IMR-90 (cell line): ENCODE measurements around the gene COPA. TPM values are rescaled to one million over a fixed set of nuclear protein-coding genes. Genes with fewer than 3 reads are reported as not detected.

Source experiments
- ATAC-seq: fragments of 200-7000 bp; cut with Tn5 transposase; 2 replicates; pipeline ENCODE4 v1.9.1; 2020; ENCODE audit warnings: low read depth, mild to moderate bottlenecking, moderate library complexity
- BruUV-seq: library from RNA; stranded (reverse); fragments of 400-500 nt; replicated peaks from 2 replicates; lab custom pipeline; 2021; lab: Mats Ljungman, UMichigan
- CTCF ChIA-PET: fragments of 300-600 bp; formaldehyde crosslinking; extraction: SDS; loops from one replicate; lab custom pipeline; 2021; ENCODE audit warnings: antibody characterized with exemption; lab: Yijun Ruan, JAX
- POLR2A ChIA-PET: fragments of 300-600 bp; sonication (Branson Sonifier 250); formaldehyde crosslinking; loops from one replicate; lab custom pipeline; 2022; ENCODE audit warnings: antibody characterized with exemption; ENCODE audit not compliant: unreplicated experiment; lab: Charles Lee
- DNase-seq: peaks from one replicate; pipeline ENCODE4 v3.0.0; 2013
- H2AFZ ChIP-seq: replicated peaks from 2 replicates; pipeline ENCODE3; 2013; ENCODE audit warnings: low read length, mild to moderate bottlenecking; ENCODE audit not compliant: poor library complexity
- H2AK5ac ChIP-seq: 2 replicates; pipeline ENCODE4 v1.6.1; 2013; ENCODE audit warnings: low read depth, low read length, inconsistent platforms
- H2AK9ac ChIP-seq: replicated peaks from 2 replicates; pipeline ENCODE3; 2013; ENCODE audit warnings: mild to moderate bottlenecking, low read depth, low read length, moderate library complexity; ENCODE audit not compliant: poor library complexity
- H2BK120ac ChIP-seq: 2 replicates; pipeline ENCODE4 v1.6.1; 2013; ENCODE audit warnings: low read depth, low read length, inconsistent platforms
- H2BK15ac ChIP-seq: 3 replicates; pipeline ENCODE4 v1.6.1; 2013; ENCODE audit warnings: low read depth, low read length, inconsistent platforms
- H2BK20ac ChIP-seq: 2 replicates; pipeline ENCODE4 v1.6.1; 2013; ENCODE audit warnings: low read depth, mild to moderate bottlenecking, inconsistent platforms, low read length, moderate library complexity
- H2BK5ac ChIP-seq: 2 replicates; pipeline ENCODE4 v1.6.1; 2013; ENCODE audit warnings: mild to moderate bottlenecking, low read depth, low read length, inconsistent platforms; ENCODE audit not compliant: poor library complexity, severe bottlenecking
- H3K14ac ChIP-seq: replicated peaks from 2 replicates; pipeline ENCODE4 v1.6.1; 2013; ENCODE audit warnings: low read depth, low read length, inconsistent platforms
- H3K18ac ChIP-seq: 2 replicates; pipeline ENCODE4 v1.6.1; 2013; ENCODE audit warnings: low read depth, low read length, control low read depth
- H3K23ac ChIP-seq: 2 replicates; pipeline ENCODE4 v1.6.1; 2013; ENCODE audit warnings: low read depth, low read length, inconsistent platforms
- H3K27ac ChIP-seq: 2 replicates; pipeline ENCODE4 v1.5.1; 2013; ENCODE audit warnings: mild to moderate bottlenecking, control low read depth, low read length; ENCODE audit not compliant: insufficient read depth
- H3K27me3 ChIP-seq: 2 replicates; pipeline ENCODE4 v1.6.1; 2013; ENCODE audit warnings: low read length; ENCODE audit not compliant: control insufficient read depth, insufficient read depth
- H3K36me3 ChIP-seq: 2 replicates; pipeline ENCODE4 v1.6.1; 2013; ENCODE audit warnings: low read length, mixed read lengths; ENCODE audit not compliant: control insufficient read depth, insufficient read depth
- H3K4ac ChIP-seq: 2 replicates; pipeline ENCODE4 v1.6.1; 2013; ENCODE audit warnings: low read depth, low read length, inconsistent platforms
- H3K4me1 ChIP-seq: 2 replicates; pipeline ENCODE4 v1.6.1; 2013; ENCODE audit warnings: low read length, mixed read lengths; ENCODE audit not compliant: control insufficient read depth, insufficient read depth
- H3K4me2 ChIP-seq: 2 replicates; pipeline ENCODE4 v1.6.1; 2013; ENCODE audit warnings: low read depth, mild to moderate bottlenecking, control low read depth, low read length, moderate library complexity
- H3K4me3 ChIP-seq: 2 replicates; pipeline ENCODE4 v1.5.1; 2013; ENCODE audit warnings: low read depth, mild to moderate bottlenecking, control low read depth, low read length, moderate library complexity; ENCODE audit not compliant: insufficient read depth
- H3K56ac ChIP-seq: 2 replicates; pipeline ENCODE4 v1.6.1; 2013; ENCODE audit warnings: low read length, inconsistent platforms; ENCODE audit not compliant: insufficient read depth; ENCODE audit errors: extremely low read depth
- H3K79me1 ChIP-seq, 2 experiments: 2 replicates each; pipeline ENCODE4 v1.6.1; 2013; ENCODE audit warnings: low read length in 2 of 2, inconsistent platforms in 1 of 2, low read depth in 1 of 2
- H3K9ac ChIP-seq: 2 replicates; pipeline ENCODE4 v1.6.1; 2013; ENCODE audit warnings: low read depth, low read length, control low read depth
- H3K9me1 ChIP-seq: 2 replicates; pipeline ENCODE4 v1.6.1; 2013; ENCODE audit warnings: low read length, inconsistent platforms; ENCODE audit not compliant: insufficient read depth
- H3K9me3 ChIP-seq: 2 replicates; pipeline ENCODE4 v1.6.1; 2013; ENCODE audit warnings: low read length; ENCODE audit not compliant: control insufficient read depth, insufficient read depth
- H4K20me1 ChIP-seq: 2 replicates; pipeline ENCODE4 v1.6.1; 2013; ENCODE audit warnings: low read length, inconsistent platforms; ENCODE audit not compliant: insufficient read depth
- H4K5ac ChIP-seq: 2 replicates; pipeline ENCODE4 v1.6.1; 2013; ENCODE audit warnings: mild to moderate bottlenecking, low read depth, low read length, control low read depth
- H4K8ac ChIP-seq, 2 experiments: 2 replicates each; pipeline ENCODE4 v1.6.1; 2013; ENCODE audit warnings: low read depth in 2 of 2, low read length in 2 of 2, control low read depth in 1 of 2, inconsistent platforms in 1 of 2
- H4K91ac ChIP-seq: 2 replicates; pipeline ENCODE4 v1.6.1; 2013; ENCODE audit warnings: low read depth, low read length, inconsistent platforms; ENCODE audit not compliant: insufficient read depth
- BHLHE40 ChIP-seq: fragments of 150-350 bp; IDR thresholded peaks from 2 replicates; pipeline ENCODE4 v1.6.1; 2016; ENCODE audit warnings: mild to moderate bottlenecking, low read depth, low read length
- CEBPB ChIP-seq: IDR thresholded peaks from 2 replicates; pipeline ENCODE4 v1.6.1; 2012; ENCODE audit warnings: low read depth, low read length, improper control_type of control experiment
- CHD1 ChIP-seq: IDR thresholded peaks from 2 replicates; pipeline ENCODE4 v1.6.1; 2012; ENCODE audit warnings: low read depth, low read length, improper control_type of control experiment
- CTCF ChIP-seq: conservative IDR thresholded peaks from 2 replicates; pipeline ENCODE4 v1.5.1; 2012; ENCODE audit warnings: mild to moderate bottlenecking, low read depth, low read length, improper control_type of control experiment
- ELK1 ChIP-seq: fragments of 150-350 bp; IDR thresholded peaks from 2 replicates; pipeline ENCODE4 v1.6.1; 2016; ENCODE audit warnings: low read depth, mild to moderate bottlenecking, low read length, moderate library complexity, borderline replicate concordance
- FOS ChIP-seq: fragments of 150-350 bp; IDR thresholded peaks from 2 replicates; pipeline ENCODE4 v1.6.1; 2016; ENCODE audit warnings: low read depth, low read length
- MAZ ChIP-seq: IDR thresholded peaks from 2 replicates; pipeline ENCODE4 v1.6.1; 2012; ENCODE audit warnings: low read depth, mild to moderate bottlenecking, low read length, improper control_type of control experiment, moderate library complexity, borderline replicate concordance
- MXI1 ChIP-seq: IDR thresholded peaks from 2 replicates; pipeline ENCODE4 v1.6.1; 2012; ENCODE audit warnings: low read depth, mild to moderate bottlenecking, low read length, moderate library complexity, borderline replicate concordance
- NFE2L2 ChIP-seq: fragments of 150-350 bp; IDR thresholded peaks from 2 replicates; pipeline ENCODE4 v1.6.1; 2016; ENCODE audit warnings: low read depth, mild to moderate bottlenecking, low read length
- RAD21 ChIP-seq: IDR thresholded peaks from 2 replicates; pipeline ENCODE4 v1.6.1; 2012; ENCODE audit warnings: low read length, improper control_type of control experiment
- RCOR1 ChIP-seq: IDR thresholded peaks from 2 replicates; pipeline ENCODE4 v1.6.1; 2012; ENCODE audit warnings: mild to moderate bottlenecking, low read length, improper control_type of control experiment; ENCODE audit not compliant: insufficient replicate concordance
- RFX5 ChIP-seq: IDR thresholded peaks from 2 replicates; pipeline ENCODE4 v1.8.0; 2012; ENCODE audit warnings: low read depth, mild to moderate bottlenecking, low read length, moderate library complexity
- SMC3 ChIP-seq: fragments of 150-350 bp; IDR thresholded peaks from 2 replicates; pipeline ENCODE4 v1.6.1; 2016; ENCODE audit warnings: low read depth, mild to moderate bottlenecking, antibody characterized with exemption, low read length, moderate library complexity
- USF2 ChIP-seq: fragments of 150-350 bp; IDR thresholded peaks from 2 replicates; pipeline ENCODE4 v1.6.1; 2017; ENCODE audit warnings: mild to moderate bottlenecking, antibody characterized with exemption, low read length, low read depth
- WGBS, 2 experiments: methylation state at CpG; one replicate each; pipeline versions ENCODE4 v1.1.5 to v1.1.7; 2013; ENCODE audit warnings: missing lambda C conversion rate in 2 of 2; ENCODE audit not compliant: insufficient read length in 1 of 2; ENCODE audit errors: extremely low coverage in 2 of 2; 5-methylcytosine and 5-hydroxymethylcytosine counted together
- dilution Hi-C: fragments of 300-500 bp; cut with HindIII; formaldehyde crosslinking; loops from one replicate; pipeline ENCODE4 v1.14.3; 2018; ENCODE audit warnings: low sequenced_read_pairs; ENCODE audit not compliant: unreplicated experiment
- in situ Hi-C: fragments of 300-500 bp; cut with MboI; formaldehyde crosslinking; loops from 3 replicates; pipeline ENCODE4 v1.14.3; 2019; ENCODE audit warnings: low sequenced_read_pairs, inconsistent platforms, mixed read lengths
- intact Hi-C: fragments of 100-400 bp; cut with micrococcal nuclease; formaldehyde crosslinking; loops from 2 replicates; pipeline ENCODE4 v1.10.0; 2022
- polyA plus RNA-seq, 3 experiments: library from polyadenylated mRNA; depleted of rRNA; stranded (reverse); fragments of >200 nt; gene quantifications; 2 replicates each; pipeline ENCODE4 v1.2.3, GENCODE V29; 2012; ENCODE audit warnings: low replicate concordance in 1 of 3
- total RNA-seq: library from RNA; depleted of rRNA; stranded (reverse); fragments of >200 nt; gene quantifications from 2 replicates; pipeline ENCODE4 v1.2.3, GENCODE V29; 2012

COPA gene
- total and polyA plus RNA-seq, 2 of the 4 experiments (the other 2 are of a cell fraction), result 204 to 436 TPM

- Histone ChIP-seq H2AFZ (no peak overlapping the region), H3K27me3 (no peaks in the 10 kb centered on the region), H3K4me2 (no peak overlapping the region), H2AK9ac (no peak overlapping the region), H2BK5ac (no peak overlapping the region), H3K23ac (no peak overlapping the region), H3K36me3 (peaks cover 44% of the 10 kb centered on the region), H3K18ac (no peak overlapping the region), H2BK20ac (no peak overlapping the region), H4K20me1 (no peaks in the 10 kb centered on the region; the same call in 1 of the 2 replicates), H2BK120ac (no peak overlapping the region), H3K4me1 (peaks cover 2% of the 10 kb centered on the region; the same call in 1 of the 2 replicates), H3K56ac (no peak overlapping the region), H4K8ac (no peak overlapping the region), H2BK15ac (no peak overlapping the region), H3K14ac (no peak overlapping the region), H3K79me1 (peaks cover 13 to 25% of the 10 kb centered on the region in 2 experiments; a peak in 3 of 4 replicates), H2AK5ac (no peak overlapping the region), H4K91ac (no peak overlapping the region), H3K4ac (no peak overlapping the region), H3K4me3 (no peak overlapping the region), H3K27ac (no peak overlapping the region), H4K5ac (no peak overlapping the region), H3K9me1 (no peaks in the 10 kb centered on the region; the same call in 1 of the 2 replicates), H3K9me3 (no peaks in the 10 kb centered on the region), H3K9ac (no peak overlapping the region)
- ATAC-seq (no peak), DNase-seq (no peak)
- BruUV-seq, result no TSS peak
- dilution Hi-C loops, result no loop called here
- WGBS, 2 experiments, result 93% methylated on average over 6 of the region's 24 CpGs; no CpG with 5 or more reads in 1 of the 2 experiments
- CTCF ChIA-PET, result interaction anchor here (1.6 kb wide), 1 partner anchor 12 kb away, joined by 6 read pairs; no protein-coding TSS in a partner anchor
- intact Hi-C loops, result loop anchor here (5.0 kb wide), 2 partner anchors 78 to 98 kb away; no protein-coding TSS in a partner anchor
- in situ Hi-C loops, result no loop called here
- POLR2A ChIA-PET, result no interaction called here
- TF ChIP-seq MAZ (no peak), FOS (no peak), USF2 (no peak), CEBPB (no peak), RAD21 (no peak), RCOR1 (no peak), CHD1 (no peak), RFX5 (no peak), CTCF (no peak), SMC3 (no peak), ELK1 (no peak), MXI1 (no peak), NFE2L2 (no peak), BHLHE40 (no peak)
Observed at GRCh38 chr1:160239582-160240299, 103.3 kb downstream of the COPA start.
